Measurements from ENCODE around the gene ING5.

ING5 gene

GRCh38 chr2:241675885-241676284 lies 26.0 kb upstream of the ING5 start:
- TF ChIP-seq CTCF (IDR thresholded peaks at IDR 0.05) = no peak

GRCh38 chr2:241676665-241677064 lies 25.2 kb upstream of the ING5 start:
- TF ChIP-seq CTCF (IDR thresholded peaks at IDR 0.05) = no peak

GRCh38 chr2:241677392-241677791 lies 24.4 kb upstream of the ING5 start:
- TF ChIP-seq CTCF (IDR thresholded peaks at IDR 0.05) = no peak

GRCh38 chr2:241678307-241678706 lies 23.5 kb upstream of the ING5 start:
- no peak for TF ChIP-seq CTCF (IDR thresholded peaks at IDR 0.05)

- no peak for TF ChIP-seq CTCF (IDR thresholded peaks at IDR 0.05)
These were observed 22.9 kb upstream of the ING5 start for GRCh38 chr2:241678784-241679540.

GRCh38 chr2:241680044-241680443 lies 21.8 kb upstream of the ING5 start:
- no peak for TF ChIP-seq CTCF (IDR thresholded peaks at IDR 0.05)

- no peak for TF ChIP-seq CTCF (IDR thresholded peaks at IDR 0.05)
These were observed 20.8 kb upstream of the ING5 start for GRCh38 chr2:241680827-241681599.

Data from LNCAP (cell line).